GM21825 (cell line): ENCODE measurements around the gene TAL1.

Experiments
- ATAC-seq: cut with Tn5 transposase; IDR thresholded peaks from one replicate; pipeline ENCODE4 v1.9.1; 2021; ENCODE audit warnings: mild to moderate bottlenecking, moderate library complexity; ENCODE audit not compliant: unreplicated experiment

TAL1 gene

DNA sequence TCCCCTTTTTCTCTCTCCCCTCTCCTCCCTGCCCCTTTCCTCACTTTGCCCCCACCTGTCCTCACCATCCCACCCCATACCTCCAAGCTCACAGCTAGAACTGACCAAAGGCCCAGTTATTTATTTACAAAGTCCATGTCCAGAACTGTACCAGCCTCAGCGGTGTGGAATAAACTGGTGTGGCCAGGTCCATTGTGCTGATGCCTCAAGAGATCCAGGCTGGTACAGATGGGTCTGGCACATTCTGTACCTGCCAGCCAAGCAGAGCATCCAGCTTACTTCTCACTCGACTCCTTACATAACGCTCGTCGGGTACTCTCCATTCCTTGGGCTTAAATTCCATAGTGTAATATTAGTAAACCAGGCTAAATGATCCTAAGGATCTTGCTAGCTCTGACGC lies 54.0 kb downstream of the TAL1 start:
- ATAC-seq = no peak

DNA sequence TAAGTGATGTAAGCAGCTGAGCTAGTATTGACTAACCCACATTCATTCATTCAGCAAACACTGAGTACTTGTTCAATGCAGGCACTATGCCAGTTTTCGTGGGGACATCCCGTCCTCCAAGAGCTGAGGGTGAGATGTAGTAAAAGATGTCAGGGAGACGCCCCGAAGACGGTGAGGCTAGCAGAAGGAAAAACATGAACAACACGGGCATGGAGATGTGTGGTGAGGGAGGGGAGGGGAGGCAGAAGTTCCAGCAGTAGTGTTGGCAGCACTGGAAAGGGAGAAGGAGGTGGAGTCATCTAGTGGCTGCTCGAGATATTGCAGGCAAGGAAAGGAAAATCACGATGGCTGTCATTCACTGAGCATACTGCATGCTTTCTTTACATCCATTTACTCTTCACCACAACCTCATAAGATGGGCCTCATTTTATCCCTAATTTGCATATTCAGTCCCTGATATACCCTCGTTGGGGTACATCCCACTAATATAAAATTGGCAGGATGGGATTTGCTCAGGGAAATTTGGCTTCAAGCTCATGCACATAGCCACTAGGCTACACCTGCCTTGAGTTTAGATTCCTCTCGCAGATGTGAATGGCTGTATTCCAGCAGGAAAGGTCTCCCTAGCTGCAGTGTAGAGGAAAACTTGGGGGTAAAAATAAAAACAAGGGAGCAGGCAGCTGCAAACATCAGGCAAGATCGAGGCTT lies 56.6 kb downstream of the TAL1 start:
- no peak for ATAC-seq

GRCh38 chr1:47174656-47175020 lies 57.4 kb downstream of the TAL1 start:
- no peak for ATAC-seq

DNA sequence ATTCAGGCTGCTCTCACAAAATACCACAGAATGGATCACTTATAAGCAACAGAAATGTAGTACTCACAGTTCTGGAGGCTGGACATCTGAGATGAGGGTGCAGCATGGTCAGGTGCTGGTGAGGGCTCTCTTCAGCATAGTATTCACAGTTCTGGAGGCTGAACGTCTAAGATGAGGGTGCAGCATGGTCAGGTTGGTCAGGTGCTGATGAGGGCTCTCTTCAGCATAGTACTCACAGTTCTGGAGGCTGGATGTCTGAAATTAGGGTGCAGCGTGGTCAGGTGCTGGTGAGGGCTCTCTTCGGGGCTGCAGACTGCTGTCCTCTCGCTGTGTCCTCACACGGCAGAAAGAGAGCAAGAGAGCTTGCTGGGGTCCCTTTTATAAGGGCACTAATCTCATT lies 59.2 kb downstream of the TAL1 start:
- no peak for ATAC-seq
